ENCODE data around the gene ZBTB17. TPM values are rescaled to one million over a fixed set of nuclear protein-coding genes. Genes with fewer than 3 reads are reported as not detected.

ZBTB17 gene
- total and polyA plus RNA-seq, 2 of the 4 experiments (the other 2 are of a cell fraction), result 26.3 to 58.2 TPM

DNA sequence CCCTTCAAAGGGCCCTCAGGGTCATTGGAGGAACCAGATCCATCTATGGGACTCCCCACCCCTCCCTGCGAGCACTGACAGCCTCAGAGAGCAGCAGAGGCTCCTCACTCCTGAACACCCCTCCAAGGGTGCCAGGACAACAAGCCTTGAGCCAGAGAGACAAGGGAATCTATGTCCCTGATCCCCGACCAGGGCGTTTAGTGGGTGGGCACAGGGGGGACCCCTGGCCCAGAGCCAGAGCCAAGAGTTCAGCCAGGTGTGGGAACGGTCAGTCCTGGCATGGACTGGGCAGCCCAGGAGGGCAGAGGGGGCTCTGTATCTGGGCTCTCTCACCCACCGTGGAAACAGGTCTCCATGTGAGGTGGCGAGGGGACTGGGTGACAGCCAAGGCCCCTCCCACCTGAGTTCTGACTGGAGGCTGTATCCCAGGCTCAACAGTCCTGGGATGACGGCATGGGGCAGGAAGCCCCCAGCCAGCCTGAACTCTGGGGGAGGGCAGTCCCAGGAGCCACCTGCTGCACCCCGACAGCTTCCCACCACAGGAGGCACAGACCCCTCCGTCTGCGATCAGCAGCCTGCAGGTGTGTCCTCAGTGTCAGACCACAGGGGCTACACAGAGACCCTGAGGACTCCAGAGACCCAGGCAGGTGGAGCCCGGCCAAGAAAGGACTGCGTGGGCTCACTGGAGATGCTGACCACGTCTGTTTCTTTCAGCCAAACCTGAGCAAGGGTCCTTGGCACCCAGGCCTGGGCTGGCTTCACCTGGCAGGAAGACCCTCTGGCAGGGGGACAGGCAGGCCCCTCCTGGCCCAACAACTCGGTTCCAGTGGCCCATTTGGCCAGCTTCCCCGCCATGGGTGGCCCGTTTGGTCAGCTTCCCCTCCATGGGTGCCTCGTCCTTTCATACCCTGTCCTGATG lies 16.9 kb upstream of the ZBTB17 start:
- Histone ChIP-seq H3K23ac (ENCODE audit: low read depth, low read length) (no peak overlapping the region), H4K91ac (ENCODE audit: insufficient read depth, low read depth, low read length) (no peak overlapping the region), H3K36me3 (ENCODE audit: control insufficient read depth, insufficient read depth, low read length) (no peaks in the 10 kb centered on the region), H3K27ac (ENCODE audit: insufficient read depth, low read length) (no peak overlapping the region), H3K56ac (ENCODE audit: extremely low read depth, insufficient read depth, low read length) (no peak overlapping the region), H3K9me3 (ENCODE audit: control insufficient read depth, insufficient read depth, low read length) (no peaks in the 10 kb centered on the region), H2BK15ac (ENCODE audit: low read depth, low read length) (no peak overlapping the region), H4K20me1 (ENCODE audit: insufficient read depth, low read length) (no peaks in the 10 kb centered on the region), H3K4me1 (ENCODE audit: control insufficient read depth, insufficient read depth, low read length) (peaks cover 2% of the 10 kb centered on the region; the same call in 1 of the 2 replicates), H2BK120ac (ENCODE audit: low read depth, low read length) (no peak overlapping the region), H4K8ac (ENCODE audit: low read depth in 2 of 2, low read length in 2 of 2) (no peak overlapping the region), H3K18ac (ENCODE audit: low read depth, low read length) (no peak overlapping the region), H3K79me1 (ENCODE audit: low read depth in 1 of 2, low read length in 2 of 2) (no peaks in the 10 kb centered on the region), H3K14ac (replicated peaks; ENCODE audit: low read depth, low read length) (no peak overlapping the region), H2BK20ac (ENCODE audit: low read depth, low read length) (no peak overlapping the region), H4K5ac (ENCODE audit: low read depth, low read length) (no peak overlapping the region), H3K9ac (ENCODE audit: low read depth, low read length) (no peak overlapping the region), H2AFZ (replicated peaks; ENCODE audit: low read length, poor library complexity) (no peak overlapping the region), H3K4ac (ENCODE audit: low read depth, low read length) (no peak overlapping the region), H2AK5ac (ENCODE audit: low read depth, low read length) (0 out of 2 replicates have a peak overlapping the region, but pooled peaks have one; percentile 16), H2BK5ac (ENCODE audit: low read depth, low read length, poor library complexity, severe bottlenecking) (no peak overlapping the region), H2AK9ac (replicated peaks; ENCODE audit: low read depth, low read length, poor library complexity) (no peak overlapping the region), H3K4me3 (ENCODE audit: insufficient read depth, low read depth, low read length) (no peak overlapping the region), H3K4me2 (ENCODE audit: low read depth, low read length) (no peak overlapping the region), H3K9me1 (ENCODE audit: insufficient read depth, low read length) (no peaks in the 10 kb centered on the region), H3K27me3 (ENCODE audit: control insufficient read depth, insufficient read depth, low read length) (peaks cover 4% of the 10 kb centered on the region; the same call in 1 of the 2 replicates)
- dilution Hi-C loops (cut with HindIII; ENCODE audit: low sequenced_read_pairs, unreplicated experiment), result no loop called here
- POLR2A ChIA-PET (ENCODE audit: unreplicated experiment), result no interaction called here
- no peak for TF ChIP-seq MAZ (IDR thresholded peaks at IDR 0.05; ENCODE audit: borderline replicate concordance, low read depth, low read length)
- no peak for TF ChIP-seq MAFK (IDR thresholded peaks at IDR 0.05; ENCODE audit: low read depth, low read length)
- TF ChIP-seq, protein P1, sequence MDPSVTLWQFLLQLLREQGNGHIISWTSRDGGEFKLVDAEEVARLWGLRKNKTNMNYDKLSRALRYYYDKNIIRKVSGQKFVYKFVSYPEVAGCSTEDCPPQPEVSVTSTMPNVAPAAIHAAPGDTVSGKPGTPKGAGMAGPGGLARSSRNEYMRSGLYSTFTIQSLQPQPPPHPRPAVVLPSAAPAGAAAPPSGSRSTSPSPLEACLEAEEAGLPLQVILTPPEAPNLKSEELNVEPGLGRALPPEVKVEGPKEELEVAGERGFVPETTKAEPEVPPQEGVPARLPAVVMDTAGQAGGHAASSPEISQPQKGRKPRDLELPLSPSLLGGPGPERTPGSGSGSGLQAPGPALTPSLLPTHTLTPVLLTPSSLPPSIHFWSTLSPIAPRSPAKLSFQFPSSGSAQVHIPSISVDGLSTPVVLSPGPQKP (IDR thresholded peaks at IDR 0.05; ENCODE audit: borderline replicate concordance, low read depth, low read length), result no peak
- TF ChIP-seq POLR2A (IDR thresholded peaks at IDR 0.05; ENCODE audit: low read depth, low read length), result no peak
- TF ChIP-seq CEBPB (IDR thresholded peaks at IDR 0.05; ENCODE audit: low read depth, low read length), result no peak
- TF ChIP-seq RAD21 (IDR thresholded peaks at IDR 0.05; ENCODE audit: low read length), result no peak
- TF ChIP-seq RCOR1 (IDR thresholded peaks at IDR 0.05; ENCODE audit: insufficient replicate concordance, low read length), result no peak
- TF ChIP-seq, protein P2, sequence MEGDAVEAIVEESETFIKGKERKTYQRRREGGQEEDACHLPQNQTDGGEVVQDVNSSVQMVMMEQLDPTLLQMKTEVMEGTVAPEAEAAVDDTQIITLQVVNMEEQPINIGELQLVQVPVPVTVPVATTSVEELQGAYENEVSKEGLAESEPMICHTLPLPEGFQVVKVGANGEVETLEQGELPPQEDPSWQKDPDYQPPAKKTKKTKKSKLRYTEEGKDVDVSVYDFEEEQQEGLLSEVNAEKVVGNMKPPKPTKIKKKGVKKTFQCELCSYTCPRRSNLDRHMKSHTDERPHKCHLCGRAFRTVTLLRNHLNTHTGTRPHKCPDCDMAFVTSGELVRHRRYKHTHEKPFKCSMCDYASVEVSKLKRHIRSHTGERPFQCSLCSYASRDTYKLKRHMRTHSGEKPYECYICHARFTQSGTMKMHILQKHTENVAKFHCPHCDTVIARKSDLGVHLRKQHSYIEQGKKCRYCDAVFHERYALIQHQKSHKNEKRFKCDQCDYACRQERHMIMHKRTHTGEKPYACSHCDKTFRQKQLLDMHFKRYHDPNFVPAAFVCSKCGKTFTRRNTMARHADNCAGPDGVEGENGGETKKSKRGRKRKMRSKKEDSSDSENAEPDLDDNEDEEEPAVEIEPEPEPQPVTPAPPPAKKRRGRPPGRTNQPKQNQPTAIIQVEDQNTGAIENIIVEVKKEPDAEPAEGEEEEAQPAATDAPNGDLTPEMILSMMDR (conservative IDR thresholded peaks at IDR 0.05; ENCODE audit: low read depth, low read length), result no peak
- TF ChIP-seq NFE2L2 (IDR thresholded peaks at IDR 0.05; ENCODE audit: low read depth, low read length), result no peak
- TF ChIP-seq FOS (IDR thresholded peaks at IDR 0.05; ENCODE audit: low read depth, low read length), result no peak
- TF ChIP-seq RFX5 (IDR thresholded peaks at IDR 0.05; ENCODE audit: low read depth, low read length), result no peak
- no peak for TF ChIP-seq CHD1 (IDR thresholded peaks at IDR 0.05; ENCODE audit: low read depth, low read length)
- TF ChIP-seq MXI1 (IDR thresholded peaks at IDR 0.05; ENCODE audit: borderline replicate concordance, low read depth, low read length), result no peak
- TF ChIP-seq SMC3 (IDR thresholded peaks at IDR 0.05; ENCODE audit: low read depth, low read length), result no peak
- CTCF ChIA-PET, result no interaction called here
- WGBS, 2 experiments (ENCODE audit: extremely low coverage in 2 of 2, insufficient read length in 1 of 2), result 71% methylated on average over 9 of the region's 17 CpGs; no CpG with 5 or more reads in 1 of the 2 experiments
- DNase-seq, result no peak
- intact Hi-C loops (cut with micrococcal nuclease), result no loop called here
- in situ Hi-C loops (cut with MboI; ENCODE audit: low sequenced_read_pairs), result loop anchor here (10.0 kb wide), 1 partner anchor 58 kb away; no protein-coding TSS in a partner anchor
- ATAC-seq (ENCODE audit: low read depth), result no peak
- BruUV-seq (replicated peaks), result no TSS peak
